HFF-Myc (cell line): ENCODE results near the gene UBE2N.

Source experiments
- DNase-seq: peaks from one replicate; pipeline ENCODE4 v3.0.0-alpha.2; 2011; ENCODE audit warnings: low read depth; ENCODE audit errors: extremely low read depth
- H3K4me3 ChIP-seq: replicated peaks from 2 replicates; pipeline ENCODE4 v1.5.1; 2011; ENCODE audit warnings: low read depth, mild to moderate bottlenecking, control low read depth, low read length
- TF ChIP-seq, protein P1 (sequence below): IDR thresholded peaks from 2 replicates; pipeline ENCODE4 v1.5.1; 2012; ENCODE audit warnings: mild to moderate bottlenecking, low read depth, low read length, control low read depth; ENCODE audit errors: missing control alignments

UBE2N gene

DNA sequence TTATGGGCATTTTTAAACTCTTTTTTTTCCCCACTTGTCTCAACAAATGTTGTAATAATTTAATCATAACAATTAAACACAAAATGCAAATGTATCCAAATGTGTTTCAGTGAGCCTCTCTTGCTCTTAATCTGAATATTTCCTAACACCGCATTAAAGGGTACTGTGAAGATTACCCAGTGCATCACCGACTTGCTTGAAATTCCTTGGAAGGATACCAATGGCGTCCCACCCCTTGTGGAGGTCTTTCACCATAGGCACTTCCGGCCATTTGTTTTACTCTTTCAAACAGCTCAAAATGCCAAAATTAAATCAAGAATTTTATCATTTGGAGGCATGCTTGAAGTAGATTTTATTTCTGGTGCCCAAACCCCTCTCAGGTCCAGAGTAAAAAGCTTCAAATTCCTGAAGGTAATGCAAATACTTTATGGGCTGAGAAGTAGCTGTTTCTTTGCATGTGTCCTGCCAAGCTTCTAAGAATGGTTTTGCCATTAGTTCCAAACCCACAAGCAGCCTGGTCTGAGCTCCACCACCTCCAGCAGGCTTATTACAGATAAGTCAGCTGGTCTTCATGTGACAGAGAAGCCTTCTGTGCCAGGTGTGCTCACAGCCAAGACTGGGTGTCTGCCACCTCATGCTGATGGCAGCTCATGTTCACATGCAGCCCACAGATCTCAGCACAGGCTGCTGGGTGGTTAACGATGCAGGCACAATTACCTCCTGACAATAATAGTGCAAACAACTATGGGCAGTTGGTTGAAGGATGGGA is 80.4 kb downstream of the UBE2N start:
- DNase-seq: no peak
- H3K4me3 ChIP-seq: no peak overlapping the region
- TF ChIP-seq, protein P1, sequence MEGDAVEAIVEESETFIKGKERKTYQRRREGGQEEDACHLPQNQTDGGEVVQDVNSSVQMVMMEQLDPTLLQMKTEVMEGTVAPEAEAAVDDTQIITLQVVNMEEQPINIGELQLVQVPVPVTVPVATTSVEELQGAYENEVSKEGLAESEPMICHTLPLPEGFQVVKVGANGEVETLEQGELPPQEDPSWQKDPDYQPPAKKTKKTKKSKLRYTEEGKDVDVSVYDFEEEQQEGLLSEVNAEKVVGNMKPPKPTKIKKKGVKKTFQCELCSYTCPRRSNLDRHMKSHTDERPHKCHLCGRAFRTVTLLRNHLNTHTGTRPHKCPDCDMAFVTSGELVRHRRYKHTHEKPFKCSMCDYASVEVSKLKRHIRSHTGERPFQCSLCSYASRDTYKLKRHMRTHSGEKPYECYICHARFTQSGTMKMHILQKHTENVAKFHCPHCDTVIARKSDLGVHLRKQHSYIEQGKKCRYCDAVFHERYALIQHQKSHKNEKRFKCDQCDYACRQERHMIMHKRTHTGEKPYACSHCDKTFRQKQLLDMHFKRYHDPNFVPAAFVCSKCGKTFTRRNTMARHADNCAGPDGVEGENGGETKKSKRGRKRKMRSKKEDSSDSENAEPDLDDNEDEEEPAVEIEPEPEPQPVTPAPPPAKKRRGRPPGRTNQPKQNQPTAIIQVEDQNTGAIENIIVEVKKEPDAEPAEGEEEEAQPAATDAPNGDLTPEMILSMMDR: no peak

DNA sequence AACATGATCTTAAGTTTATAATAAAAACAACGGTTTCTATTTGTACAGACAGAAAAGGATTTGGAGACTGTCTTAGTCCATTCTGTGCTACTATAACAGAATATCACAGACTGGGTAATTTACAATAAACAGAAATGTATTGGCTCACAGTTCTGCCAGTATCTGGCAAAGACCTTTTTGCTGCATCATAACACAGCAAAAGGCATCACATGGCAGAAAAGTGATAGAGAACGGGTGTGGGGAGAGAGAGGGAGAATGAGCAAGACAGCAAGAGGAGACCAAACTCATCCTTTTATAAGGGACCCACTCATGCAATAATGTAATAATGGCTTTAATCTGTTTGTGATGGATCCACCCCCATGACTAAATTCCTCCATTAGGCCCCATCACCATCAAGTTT is 81.1 kb downstream of the UBE2N start:
- TF ChIP-seq, protein P1: no peak
- no peak overlapping the region for H3K4me3 ChIP-seq
- no peak for DNase-seq

DNA sequence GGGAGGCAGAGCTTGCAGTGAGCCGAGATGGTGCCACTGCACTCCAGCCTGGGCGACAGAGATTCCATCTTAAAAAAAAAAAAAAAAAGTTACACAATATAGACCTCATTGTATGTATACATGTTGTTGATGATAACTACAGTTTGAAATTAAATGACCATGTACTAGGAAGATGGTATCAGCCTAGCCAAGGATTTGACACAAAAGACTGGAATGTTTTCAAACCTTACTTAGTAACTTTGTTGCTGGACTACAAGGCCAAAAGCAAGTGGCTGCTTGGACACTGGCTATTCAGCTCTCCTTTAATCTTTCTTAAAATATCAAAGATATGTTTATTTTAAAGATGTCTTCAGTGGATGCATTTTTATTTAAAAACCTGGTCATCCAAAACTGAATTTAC is 82.9 kb downstream of the UBE2N start:
- TF ChIP-seq, protein P1: no peak
- DNase-seq: no peak
- H3K4me3 ChIP-seq: no peak overlapping the region

DNA sequence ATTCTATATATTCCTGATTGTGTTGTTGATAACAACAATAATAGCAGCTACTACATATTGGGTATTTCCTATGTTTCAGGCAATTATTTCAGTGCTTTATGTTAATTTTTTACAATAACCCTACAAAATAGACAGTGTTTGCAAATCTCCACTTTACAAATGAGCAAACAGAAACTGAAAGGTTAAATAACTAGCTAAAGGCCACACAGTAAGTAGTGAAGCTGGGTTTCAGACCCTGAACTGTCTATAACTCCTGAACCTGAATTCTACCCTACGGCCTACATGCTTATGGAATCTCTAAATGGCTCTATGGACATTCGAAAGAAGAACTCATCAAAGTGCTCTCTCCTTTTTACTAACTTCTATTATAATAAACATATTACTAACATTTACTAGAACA is 83.7 kb downstream of the UBE2N start:
- no peak for DNase-seq
- no peak overlapping the region for H3K4me3 ChIP-seq
- TF ChIP-seq, protein P1: no peak

DNA sequence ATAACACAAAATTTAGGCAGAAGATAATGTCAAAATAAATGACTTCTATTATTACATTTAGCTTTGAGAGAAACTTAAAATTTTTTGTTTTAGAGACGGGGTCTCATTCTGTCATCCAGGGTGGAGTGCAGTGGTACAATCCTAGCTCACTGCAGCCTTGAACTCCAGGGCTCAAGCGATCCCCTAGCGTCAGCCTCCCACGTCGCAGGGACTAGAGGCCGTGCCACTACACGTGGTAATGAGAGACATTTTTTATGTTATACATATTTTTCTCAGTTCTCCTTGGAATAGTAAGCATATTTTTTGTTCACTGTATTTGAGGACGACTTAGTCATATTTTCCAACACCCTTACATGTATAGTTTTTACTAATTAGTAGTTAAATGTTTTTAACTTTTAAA is 85.5 kb downstream of the UBE2N start:
- no peak for DNase-seq
- H3K4me3 ChIP-seq: no peak overlapping the region
- TF ChIP-seq, protein P1: no peak
